ENCODE results near the gene MAG. TPM values are rescaled to one million over a fixed set of nuclear protein-coding genes. Genes with fewer than 3 reads are reported as not detected.

MAG gene
- total and polyA plus RNA-seq, 3 donors from 2014 or later = 5.4 to 18.4 (median 10.8) TPM

GRCh38 chr19:35301961-35302360, 10.0 kb downstream of the MAG start:
- DNase-seq = no peak
- Histone ChIP-seq H3K36me3 (ENCODE audit: low read depth, missing control alignments) (no peaks in the 10 kb centered on the region), H3K4me1 (no peaks in the 10 kb centered on the region), H3K27ac (no peak overlapping the region), H3K4me3 (no peak overlapping the region), H3K9me3 (no peaks in the 10 kb centered on the region), H3K27me3 (no peaks in the 10 kb centered on the region)
- TF ChIP-seq CTCF (IDR thresholded peaks at IDR 0.05) (no peak), POLR2A (IDR thresholded peaks at IDR 0.05) (no peak)
- WGBS, 2 donors = 91 to 95% methylated on average over 2 of the region's 2 CpGs
- intact Hi-C loops (cut with DNase I; ENCODE audit: low total_unique reads) = no loop called here

GRCh38 chr19:35302446-35302845, 10.5 kb downstream of the MAG start:
- 87 to 89% methylated on average over 16 of the region's 16 CpGs for WGBS, 2 donors
- H3K27me3 ChIP-seq = no peaks in the 10 kb centered on the region
- H3K27ac ChIP-seq = no peak overlapping the region
- no peaks in the 10 kb centered on the region for H3K36me3 ChIP-seq (ENCODE audit: low read depth, missing control alignments)
- H3K4me3 ChIP-seq = no peak overlapping the region
- no peaks in the 10 kb centered on the region for H3K4me1 ChIP-seq
- TF ChIP-seq POLR2A (IDR thresholded peaks at IDR 0.05) = no peak
- no peak for TF ChIP-seq CTCF (IDR thresholded peaks at IDR 0.05)
- intact Hi-C loops (cut with DNase I; ENCODE audit: low total_unique reads) = no loop called here
- no peak for DNase-seq
- H3K9me3 ChIP-seq = no peaks in the 10 kb centered on the region

DNA sequence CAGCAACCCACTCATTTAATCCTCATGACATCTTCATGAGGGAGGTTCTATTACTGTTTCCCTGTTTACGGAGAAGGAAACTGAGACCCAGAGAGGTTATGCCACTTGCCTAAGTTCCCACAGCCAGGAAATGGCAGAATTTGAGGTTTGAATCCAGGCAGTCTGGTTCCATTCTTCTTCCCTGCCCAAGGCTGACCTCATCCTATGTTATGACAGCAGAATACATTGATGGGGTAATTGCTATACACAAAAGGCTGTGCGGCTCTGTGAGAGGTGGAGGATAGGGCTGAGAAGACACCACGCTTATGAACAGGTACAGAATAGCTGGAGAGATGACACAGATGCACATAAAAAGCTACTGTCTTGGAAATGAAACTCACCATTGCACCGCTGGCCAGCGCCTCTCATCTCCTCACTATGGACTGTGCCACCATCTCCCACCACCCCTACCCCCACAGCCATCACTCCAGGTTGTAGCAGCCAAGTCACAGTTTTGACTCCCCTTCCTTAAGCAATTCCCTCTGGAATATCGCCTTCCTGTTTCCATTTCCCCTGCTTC, 11.5 kb downstream of the MAG start:
- WGBS, 2 donors = 87 to 88% methylated on average over 6 of the region's 6 CpGs
- Histone ChIP-seq H3K4me1 (peaks cover 6% of the 10 kb centered on the region), H3K27me3 (no peaks in the 10 kb centered on the region), H3K36me3 (ENCODE audit: low read depth, missing control alignments) (no peaks in the 10 kb centered on the region), H3K27ac (no peak overlapping the region), H3K4me3 (no peak overlapping the region), H3K9me3 (no peaks in the 10 kb centered on the region)
- no peak for DNase-seq
- intact Hi-C loops (cut with DNase I; ENCODE audit: low total_unique reads) = no loop called here
- TF ChIP-seq CTCF (IDR thresholded peaks at IDR 0.05) = no peak
- TF ChIP-seq POLR2A (IDR thresholded peaks at IDR 0.05) = no peak

GRCh38 chr19:35304036-35304435, 12.1 kb downstream of the MAG start:
- H3K4me1 ChIP-seq = peaks cover 12% of the 10 kb centered on the region
- H3K36me3 ChIP-seq (ENCODE audit: low read depth, missing control alignments) = no peaks in the 10 kb centered on the region
- TF ChIP-seq CTCF (IDR thresholded peaks at IDR 0.05) = no peak
- no peak for TF ChIP-seq POLR2A (IDR thresholded peaks at IDR 0.05)
- DNase-seq = no peak
- 89 to 96% methylated on average over 9 to 11 of the region's 11 CpGs for WGBS, 2 donors
- H3K27ac ChIP-seq = no peak overlapping the region
- intact Hi-C loops (cut with DNase I; ENCODE audit: low total_unique reads) = no loop called here
- no peak overlapping the region for H3K4me3 ChIP-seq
- no peaks in the 10 kb centered on the region for H3K27me3 ChIP-seq
- no peaks in the 10 kb centered on the region for H3K9me3 ChIP-seq

DNA sequence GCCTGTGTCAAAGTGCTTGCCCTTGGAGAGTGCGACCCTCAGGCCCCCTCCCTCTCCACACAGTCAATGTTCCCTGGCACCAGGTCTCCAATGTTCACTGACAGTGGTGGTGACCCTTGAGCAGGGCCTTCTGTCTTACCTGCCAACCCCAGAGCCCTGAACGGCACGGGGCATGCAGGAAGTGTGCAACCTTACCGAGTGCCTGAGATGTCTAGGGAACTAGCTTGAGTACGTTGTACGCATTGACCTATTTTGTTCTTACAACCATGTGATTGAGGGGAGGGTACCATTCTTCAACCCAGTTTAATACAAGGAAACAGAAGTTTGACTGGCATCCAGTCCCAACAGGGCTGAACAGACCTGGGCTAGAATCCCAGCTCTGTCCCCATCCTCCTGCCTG, 13.2 kb downstream of the MAG start:
- H3K9me3 ChIP-seq = no peaks in the 10 kb centered on the region
- peaks cover 23% of the 10 kb centered on the region for H3K4me1 ChIP-seq
- no peak overlapping the region for H3K27ac ChIP-seq
- intact Hi-C loops (cut with DNase I; ENCODE audit: low total_unique reads) = no loop called here
- H3K27me3 ChIP-seq = no peaks in the 10 kb centered on the region
- TF ChIP-seq POLR2A (IDR thresholded peaks at IDR 0.05) (no peak), CTCF (IDR thresholded peaks at IDR 0.05) (no peak)
- H3K4me3 ChIP-seq = no peak overlapping the region
- DNase-seq = no peak
- WGBS, 2 donors = 87 to 90% methylated on average over 4 to 5 of the region's 6 CpGs
- no peaks in the 10 kb centered on the region for H3K36me3 ChIP-seq (ENCODE audit: low read depth, missing control alignments)
